ENCODE data around the gene RBPJL. TPM values are rescaled to one million over a fixed set of nuclear protein-coding genes. Genes with fewer than 3 reads are reported as not detected.

Gene RBPJL
- total and polyA plus RNA-seq, 2 of the 13 experiments (the other 11 are each of a cell fraction or from before 2014, with no cell fraction given), result not detected

DNA sequence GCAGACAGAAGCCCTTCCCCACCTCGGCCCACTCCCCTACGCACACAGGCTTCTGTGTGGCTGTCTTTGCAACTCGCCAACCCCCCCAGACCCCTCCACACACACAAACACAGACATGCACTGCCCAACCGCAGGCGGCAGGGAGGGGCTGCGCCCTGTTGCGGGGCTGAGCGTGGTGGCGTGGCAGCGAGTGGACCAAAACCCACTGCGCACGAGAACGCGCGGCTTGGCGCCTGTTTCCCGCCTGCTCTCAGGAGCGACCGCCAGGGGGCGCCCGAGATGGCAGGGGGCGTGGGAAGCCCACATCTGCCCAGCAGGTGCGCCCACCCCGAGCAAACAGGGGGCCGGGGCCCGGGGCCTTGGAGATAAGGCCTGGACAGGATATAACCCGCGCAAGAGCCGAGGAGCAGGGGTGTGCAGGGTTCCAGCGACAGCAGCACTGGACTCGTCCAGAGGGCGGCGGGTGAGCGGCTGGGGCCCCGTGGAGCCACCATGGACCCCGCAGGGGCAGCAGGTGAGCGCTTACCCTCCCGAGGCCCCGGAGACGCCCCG, at the start of gene RBPJL (continued):
- TF ChIP-seq, protein P1, sequence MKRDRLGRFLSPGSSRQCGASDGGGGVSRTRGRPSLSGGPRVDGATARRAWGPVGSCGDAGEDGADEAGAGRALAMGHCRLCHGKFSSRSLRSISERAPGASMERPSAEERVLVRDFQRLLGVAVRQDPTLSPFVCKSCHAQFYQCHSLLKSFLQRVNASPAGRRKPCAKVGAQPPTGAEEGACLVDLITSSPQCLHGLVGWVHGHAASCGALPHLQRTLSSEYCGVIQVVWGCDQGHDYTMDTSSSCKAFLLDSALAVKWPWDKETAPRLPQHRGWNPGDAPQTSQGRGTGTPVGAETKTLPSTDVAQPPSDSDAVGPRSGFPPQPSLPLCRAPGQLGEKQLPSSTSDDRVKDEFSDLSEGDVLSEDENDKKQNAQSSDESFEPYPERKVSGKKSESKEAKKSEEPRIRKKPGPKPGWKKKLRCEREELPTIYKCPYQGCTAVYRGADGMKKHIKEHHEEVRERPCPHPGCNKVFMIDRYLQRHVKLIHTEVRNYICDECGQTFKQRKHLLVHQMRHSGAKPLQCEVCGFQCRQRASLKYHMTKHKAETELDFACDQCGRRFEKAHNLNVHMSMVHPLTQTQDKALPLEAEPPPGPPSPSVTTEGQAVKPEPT (CRISPR knock-in tag; IDR thresholded peaks at IDR 0.05; ENCODE audit: low read depth), result no peak
- peak; percentile 58 for TF ChIP-seq STAG1 (CRISPR knock-in tag; IDR thresholded peaks at IDR 0.05)
- TF ChIP-seq, protein P2, sequence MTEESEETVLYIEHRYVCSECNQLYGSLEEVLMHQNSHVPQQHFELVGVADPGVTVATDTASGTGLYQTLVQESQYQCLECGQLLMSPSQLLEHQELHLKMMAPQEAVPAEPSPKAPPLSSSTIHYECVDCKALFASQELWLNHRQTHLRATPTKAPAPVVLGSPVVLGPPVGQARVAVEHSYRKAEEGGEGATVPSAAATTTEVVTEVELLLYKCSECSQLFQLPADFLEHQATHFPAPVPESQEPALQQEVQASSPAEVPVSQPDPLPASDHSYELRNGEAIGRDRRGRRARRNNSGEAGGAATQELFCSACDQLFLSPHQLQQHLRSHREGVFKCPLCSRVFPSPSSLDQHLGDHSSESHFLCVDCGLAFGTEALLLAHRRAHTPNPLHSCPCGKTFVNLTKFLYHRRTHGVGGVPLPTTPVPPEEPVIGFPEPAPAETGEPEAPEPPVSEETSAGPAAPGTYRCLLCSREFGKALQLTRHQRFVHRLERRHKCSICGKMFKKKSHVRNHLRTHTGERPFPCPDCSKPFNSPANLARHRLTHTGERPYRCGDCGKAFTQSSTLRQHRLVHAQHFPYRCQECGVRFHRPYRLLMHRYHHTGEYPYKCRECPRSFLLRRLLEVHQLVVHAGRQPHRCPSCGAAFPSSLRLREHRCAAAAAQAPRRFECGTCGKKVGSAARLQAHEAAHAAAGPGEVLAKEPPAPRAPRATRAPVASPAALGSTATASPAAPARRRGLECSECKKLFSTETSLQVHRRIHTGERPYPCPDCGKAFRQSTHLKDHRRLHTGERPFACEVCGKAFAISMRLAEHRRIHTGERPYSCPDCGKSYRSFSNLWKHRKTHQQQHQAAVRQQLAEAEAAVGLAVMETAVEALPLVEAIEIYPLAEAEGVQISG (CRISPR knock-in tag; IDR thresholded peaks at IDR 0.05), result peak; percentile 43; the same call in 1 of the 2 replicates
- TF ChIP-seq, protein P3, sequence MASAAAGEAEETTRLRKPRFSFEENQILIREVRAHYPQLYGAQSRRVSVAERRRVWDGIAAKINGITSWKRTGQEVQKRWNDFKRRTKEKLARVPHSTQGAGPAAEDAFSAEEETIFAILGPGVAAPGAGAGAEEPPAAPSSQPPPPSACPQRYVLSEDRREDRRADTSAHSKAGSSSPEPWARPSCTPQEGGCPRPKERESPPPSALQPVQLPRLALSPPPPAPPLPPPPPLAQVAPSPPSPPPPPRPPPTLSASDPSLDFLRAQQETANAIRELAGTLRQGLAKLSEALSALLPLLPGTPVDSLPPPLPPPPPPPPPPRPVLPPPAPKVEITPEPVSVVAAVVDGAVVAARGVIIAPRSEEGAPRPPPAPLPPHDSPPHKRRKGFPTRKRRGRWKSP (CRISPR knock-in tag; IDR thresholded peaks at IDR 0.05), result no peak
- TF ChIP-seq, protein P4, sequence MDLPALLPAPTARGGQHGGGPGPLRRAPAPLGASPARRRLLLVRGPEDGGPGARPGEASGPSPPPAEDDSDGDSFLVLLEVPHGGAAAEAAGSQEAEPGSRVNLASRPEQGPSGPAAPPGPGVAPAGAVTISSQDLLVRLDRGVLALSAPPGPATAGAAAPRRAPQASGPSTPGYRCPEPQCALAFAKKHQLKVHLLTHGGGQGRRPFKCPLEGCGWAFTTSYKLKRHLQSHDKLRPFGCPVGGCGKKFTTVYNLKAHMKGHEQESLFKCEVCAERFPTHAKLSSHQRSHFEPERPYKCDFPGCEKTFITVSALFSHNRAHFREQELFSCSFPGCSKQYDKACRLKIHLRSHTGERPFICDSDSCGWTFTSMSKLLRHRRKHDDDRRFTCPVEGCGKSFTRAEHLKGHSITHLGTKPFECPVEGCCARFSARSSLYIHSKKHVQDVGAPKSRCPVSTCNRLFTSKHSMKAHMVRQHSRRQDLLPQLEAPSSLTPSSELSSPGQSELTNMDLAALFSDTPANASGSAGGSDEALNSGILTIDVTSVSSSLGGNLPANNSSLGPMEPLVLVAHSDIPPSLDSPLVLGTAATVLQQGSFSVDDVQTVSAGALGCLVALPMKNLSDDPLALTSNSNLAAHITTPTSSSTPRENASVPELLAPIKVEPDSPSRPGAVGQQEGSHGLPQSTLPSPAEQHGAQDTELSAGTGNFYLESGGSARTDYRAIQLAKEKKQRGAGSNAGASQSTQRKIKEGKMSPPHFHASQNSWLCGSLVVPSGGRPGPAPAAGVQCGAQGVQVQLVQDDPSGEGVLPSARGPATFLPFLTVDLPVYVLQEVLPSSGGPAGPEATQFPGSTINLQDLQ (CRISPR knock-in tag; IDR thresholded peaks at IDR 0.05), result no peak
- TF ChIP-seq, protein P5, sequence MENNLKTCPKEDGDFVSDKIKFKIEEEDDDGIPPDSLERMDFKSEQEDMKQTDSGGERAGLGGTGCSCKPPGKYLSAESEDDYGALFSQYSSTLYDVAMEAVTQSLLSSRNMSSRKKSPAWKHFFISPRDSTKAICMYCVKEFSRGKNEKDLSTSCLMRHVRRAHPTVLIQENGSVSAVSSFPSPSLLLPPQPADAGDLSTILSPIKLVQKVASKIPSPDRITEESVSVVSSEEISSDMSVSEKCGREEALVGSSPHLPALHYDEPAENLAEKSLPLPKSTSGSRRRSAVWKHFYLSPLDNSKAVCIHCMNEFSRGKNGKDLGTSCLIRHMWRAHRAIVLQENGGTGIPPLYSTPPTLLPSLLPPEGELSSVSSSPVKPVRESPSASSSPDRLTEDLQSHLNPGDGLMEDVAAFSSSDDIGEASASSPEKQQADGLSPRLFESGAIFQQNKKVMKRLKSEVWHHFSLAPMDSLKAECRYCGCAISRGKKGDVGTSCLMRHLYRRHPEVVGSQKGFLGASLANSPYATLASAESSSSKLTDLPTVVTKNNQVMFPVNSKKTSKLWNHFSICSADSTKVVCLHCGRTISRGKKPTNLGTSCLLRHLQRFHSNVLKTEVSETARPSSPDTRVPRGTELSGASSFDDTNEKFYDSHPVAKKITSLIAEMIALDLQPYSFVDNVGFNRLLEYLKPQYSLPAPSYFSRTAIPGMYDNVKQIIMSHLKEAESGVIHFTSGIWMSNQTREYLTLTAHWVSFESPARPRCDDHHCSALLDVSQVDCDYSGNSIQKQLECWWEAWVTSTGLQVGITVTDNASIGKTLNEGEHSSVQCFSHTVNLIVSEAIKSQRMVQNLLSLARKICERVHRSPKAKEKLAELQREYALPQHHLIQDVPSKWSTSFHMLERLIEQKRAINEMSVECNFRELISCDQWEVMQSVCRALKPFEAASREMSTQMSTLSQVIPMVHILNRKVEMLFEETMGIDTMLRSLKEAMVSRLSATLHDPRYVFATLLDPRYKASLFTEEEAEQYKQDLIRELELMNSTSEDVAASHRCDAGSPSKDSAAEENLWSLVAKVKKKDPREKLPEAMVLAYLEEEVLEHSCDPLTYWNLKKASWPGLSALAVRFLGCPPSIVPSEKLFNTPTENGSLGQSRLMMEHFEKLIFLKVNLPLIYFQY (CRISPR knock-in tag; IDR thresholded peaks at IDR 0.05; ENCODE audit: borderline replicate concordance), result no peak
- TF ChIP-seq SIX4 (CRISPR knock-in tag; IDR thresholded peaks at IDR 0.05), result 0 out of 2 replicates have a peak, but pooled peaks have one; percentile 21
- no peak for TF ChIP-seq CEBPB (IDR thresholded peaks at IDR 0.05; ENCODE audit: borderline replicate concordance, low read depth, low read length)
- peak; percentile 39 for TF ChIP-seq YY1 (IDR thresholded peaks at IDR 0.05; ENCODE audit: insufficient read depth, insufficient replicate concordance, low read depth, low read length)
- TF ChIP-seq XRCC5 (optimal IDR thresholded peaks at IDR 0.05; ENCODE audit: low read length), result peak; percentile 77
- peak; percentile 59; the same call in 1 of the 2 replicates for TF ChIP-seq ZNF598 (CRISPR knock-in tag; IDR thresholded peaks at IDR 0.05; ENCODE audit: borderline replicate concordance)
- TF ChIP-seq, protein P6, sequence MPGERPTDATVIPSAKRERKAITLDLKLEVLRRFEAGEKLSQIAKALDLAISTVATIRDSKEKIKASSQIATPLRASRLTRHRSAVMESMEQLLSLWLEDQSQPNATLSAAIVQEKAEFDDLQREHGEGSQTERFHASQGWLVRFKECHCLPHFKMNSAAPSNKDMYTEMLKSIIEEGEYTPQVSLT (CRISPR knock-in tag; IDR thresholded peaks at IDR 0.05; ENCODE audit: borderline replicate concordance, low read depth), result no peak
- peak; percentile 39; the same call in 1 of the 2 replicates for TF ChIP-seq KLF13 (CRISPR knock-in tag; IDR thresholded peaks at IDR 0.05)
- TF ChIP-seq ZSCAN20 (CRISPR knock-in tag; IDR thresholded peaks at IDR 0.05; ENCODE audit: borderline replicate concordance), result peak; percentile 47; the same call in 1 of the 2 replicates
- 0 out of 2 replicates have a peak, but pooled peaks have one; percentile 51 for TF ChIP-seq ETV6 (CRISPR knock-in tag; conservative IDR thresholded peaks at IDR 0.05)

All from HepG2 (cell line).